Activated naive CD4-positive, alpha-beta T cell treated with anti-CD3 and anti-CD28 coated beads for 36 hours (primary cell): ENCODE results near the gene CALM3. TPM values are rescaled to one million over a fixed set of nuclear protein-coding genes. Genes with fewer than 3 reads are reported as not detected.

Source experiments
- CTCF ChIA-PET: fragments of 350-600 bp; sonication (Branson Sonifier 250); formaldehyde crosslinking; loops from one replicate; lab custom pipeline; 2021; ENCODE audit warnings: antibody characterized with exemption; lab: Charles Lee
- DNase-seq: peaks from one replicate; pipeline ENCODE4 v3.0.0-alpha.2; 2020
- H3K27ac Mint-ChIP-seq: one replicate; pipeline ENCODE4 v1.8.0; 2021; ENCODE audit warnings: mild to moderate bottlenecking, mixed read lengths
- H3K27me3 Mint-ChIP-seq: one replicate; pipeline ENCODE4 v1.8.0; 2021; ENCODE audit warnings: low read depth, mixed read lengths
- H3K36me3 Mint-ChIP-seq: one replicate; pipeline ENCODE4 v1.8.0; 2021; ENCODE audit warnings: low read depth, mixed read lengths
- H3K4me1 Mint-ChIP-seq: one replicate; pipeline ENCODE4 v1.8.0; 2021; ENCODE audit warnings: low read depth, mixed read lengths
- H3K4me3 Mint-ChIP-seq: one replicate; pipeline ENCODE4 v1.8.0; 2021; ENCODE audit warnings: mild to moderate bottlenecking, moderate library complexity, mixed read lengths
- H3K9me3 Mint-ChIP-seq: one replicate; pipeline ENCODE4 v1.8.0; 2021; ENCODE audit warnings: mixed read lengths
- intact Hi-C: fragments of 100-400 bp; cut with micrococcal nuclease; formaldehyde crosslinking; loops from one replicate; pipeline ENCODE4 v1.15.1; 2023
- total RNA-seq, 2 experiments: library from RNA; stranded (reverse); gene quantifications; one replicate each; pipeline ENCODE4 v1.2.3, GENCODE V29; 2021

Gene CALM3
- total RNA-seq, 2 experiments from 2014 or later = 482 to 500 TPM

DNA sequence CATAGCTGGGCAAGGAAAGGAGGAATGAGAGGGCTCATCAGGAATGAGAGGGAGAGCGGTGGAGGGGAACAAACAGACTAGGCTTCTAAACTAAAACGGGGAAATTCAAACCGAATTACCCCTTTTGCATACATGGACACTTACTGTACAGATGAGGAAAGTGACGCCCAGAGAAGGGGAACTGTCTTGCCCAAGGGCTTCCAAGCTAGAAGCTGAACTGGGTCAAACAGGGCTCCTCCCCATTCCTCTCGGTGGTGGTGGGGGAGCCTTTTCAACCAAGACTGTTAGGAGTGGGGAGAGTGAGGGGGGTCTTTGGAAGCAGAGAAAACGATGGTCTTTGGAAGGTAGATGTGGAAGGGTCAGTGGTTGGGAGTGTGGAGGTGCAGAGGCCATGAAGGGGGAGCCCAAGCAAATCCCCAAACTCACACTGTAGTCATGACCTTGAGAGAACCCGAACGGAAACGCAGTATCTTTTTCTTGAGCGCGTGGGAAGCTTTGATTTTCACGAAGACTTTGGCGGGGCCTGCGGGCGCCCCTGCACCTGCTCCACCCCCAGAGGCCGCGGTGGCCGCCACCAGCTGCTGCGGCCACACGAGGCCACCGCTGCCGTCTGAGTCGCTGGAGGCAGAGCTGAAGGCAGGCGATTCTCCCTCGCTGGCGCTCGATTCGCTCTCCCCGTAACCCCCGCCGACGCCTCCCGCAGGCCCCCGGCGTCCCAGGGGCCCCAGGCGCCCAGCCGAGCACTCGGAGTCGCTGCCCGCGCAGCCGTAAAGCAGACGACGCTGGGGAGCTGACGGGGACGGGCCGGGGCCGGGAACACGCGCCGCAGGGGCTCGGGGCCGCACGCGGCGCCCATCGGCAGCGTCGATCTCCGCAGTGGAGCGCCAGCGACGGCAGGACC, 47.2 kb downstream of the CALM3 start:
- intact Hi-C loops = no loop called here
- Mint-ChIP-seq H3K4me1 (peaks cover 7% of the 10 kb centered on the region), H3K9me3 (peaks cover 2% of the 10 kb centered on the region), H3K27me3 (peaks cover 25% of the 10 kb centered on the region), H3K36me3 (peaks cover 5% of the 10 kb centered on the region), H3K4me3 (no peak overlapping the region), H3K27ac (no peak overlapping the region)
- CTCF ChIA-PET = interaction anchor here (0.8 kb wide), 1 partner anchor 11 kb away, joined by 3 read pairs; no protein-coding TSS in a partner anchor
- DNase-seq = no peak

DNA sequence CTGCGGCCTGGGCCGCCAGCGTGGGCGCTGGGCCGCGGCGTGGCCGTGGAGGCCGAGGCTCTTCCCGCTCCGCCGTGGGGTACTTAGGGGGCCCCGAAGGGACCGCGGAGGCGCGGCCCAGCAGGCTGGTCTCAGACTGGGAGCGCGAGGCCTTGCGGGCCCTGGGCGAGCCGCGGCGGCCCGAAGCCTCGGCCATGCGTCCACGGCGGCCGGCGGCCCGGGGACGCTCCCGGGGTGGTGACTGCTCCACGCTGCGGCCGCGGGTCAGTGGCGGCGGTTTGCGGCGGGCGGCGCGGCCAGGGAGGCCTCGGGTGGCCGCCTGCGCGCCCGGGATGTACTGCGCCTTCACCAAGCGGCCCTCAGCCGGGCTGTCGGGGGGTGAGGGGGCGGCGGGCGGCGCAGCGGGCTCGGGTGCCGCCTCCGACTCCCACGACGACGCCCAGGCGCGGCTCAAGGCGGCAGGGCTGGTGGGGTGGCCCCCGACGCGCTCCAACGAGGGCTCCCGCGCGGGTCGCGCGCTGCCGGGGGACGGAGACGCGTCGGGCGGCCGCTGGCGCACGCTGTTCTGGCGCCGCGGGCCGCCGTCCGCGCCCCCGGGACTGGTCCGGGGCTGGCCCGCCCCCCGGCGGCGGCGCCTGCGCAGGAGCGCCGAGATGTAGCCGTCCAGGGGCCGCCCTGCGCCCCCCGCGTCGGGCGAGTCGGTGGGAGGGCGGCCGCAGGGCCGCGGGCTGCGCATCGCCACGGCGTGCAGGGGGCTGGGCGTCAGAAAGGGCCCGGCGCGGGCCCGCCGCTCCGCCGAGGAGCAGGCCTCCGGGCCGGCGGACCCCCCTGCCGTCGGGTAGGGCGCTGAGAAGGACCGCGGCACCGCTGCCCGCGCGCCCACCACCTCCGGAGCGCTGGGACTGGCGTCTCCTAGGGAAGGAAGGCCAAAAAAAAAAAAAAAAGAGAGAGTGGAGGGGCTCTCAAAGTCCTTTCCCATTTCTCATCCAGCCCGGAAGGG, 48.1 kb downstream of the CALM3 start:
- peaks cover 28% of the 10 kb centered on the region for H3K27me3 Mint-ChIP-seq
- CTCF ChIA-PET = interaction anchor here (0.8 kb wide), 1 partner anchor 12 kb away, joined by 3 read pairs; no protein-coding TSS in a partner anchor

DNA sequence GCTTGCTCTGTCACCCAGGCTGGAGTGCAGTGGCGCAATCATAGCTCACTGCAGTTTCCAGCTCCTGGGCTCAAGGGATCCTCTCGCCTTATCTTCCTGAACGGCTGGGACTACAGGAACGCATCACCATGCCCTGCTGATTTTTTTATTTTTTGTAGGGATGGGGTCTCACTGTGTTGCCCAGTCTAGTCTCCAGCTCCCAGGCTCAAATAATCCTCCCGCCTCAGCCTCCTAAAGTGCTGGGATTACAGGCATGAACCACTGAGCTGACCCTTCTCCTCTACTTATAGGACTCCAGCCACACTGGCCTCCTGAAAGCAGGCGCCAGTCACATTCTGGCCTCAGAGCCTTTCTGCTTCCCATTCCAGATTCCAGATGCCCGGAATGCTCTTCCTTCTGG, 49.3 kb downstream of the CALM3 start:
- Mint-ChIP-seq H3K27me3 (peaks cover 28% of the 10 kb centered on the region), H3K27ac (no peak overlapping the region), H3K36me3 (peaks cover 5% of the 10 kb centered on the region), H3K9me3 (peaks cover 2% of the 10 kb centered on the region), H3K4me1 (peaks cover 7% of the 10 kb centered on the region), H3K4me3 (no peak overlapping the region)
- DNase-seq = no peak
- CTCF ChIA-PET = no interaction called here
- intact Hi-C loops = no loop called here

More for the DNA sequence above, 48.1 kb downstream of the CALM3 start:
- Mint-ChIP-seq H3K36me3 (peaks cover 5% of the 10 kb centered on the region), H3K4me1 (peaks cover 7% of the 10 kb centered on the region), H3K4me3 (no peak overlapping the region), H3K9me3 (peaks cover 2% of the 10 kb centered on the region), H3K27ac (no peak overlapping the region)
- no peak for DNase-seq
- intact Hi-C loops = no loop called here

GRCh38 chr19:46654621-46655152, 53.6 kb downstream of the CALM3 start:
- no peak for DNase-seq
- CTCF ChIA-PET = no interaction called here
- H3K27me3 Mint-ChIP-seq = peaks cover 34% of the 10 kb centered on the region
- no peaks in the 10 kb centered on the region for H3K36me3 Mint-ChIP-seq
- H3K9me3 Mint-ChIP-seq = no peaks in the 10 kb centered on the region
- no peak overlapping the region for H3K27ac Mint-ChIP-seq
- H3K4me1 Mint-ChIP-seq = peaks cover 10% of the 10 kb centered on the region
- H3K4me3 Mint-ChIP-seq = no peak overlapping the region
- intact Hi-C loops = no loop called here

- no peak overlapping the region for H3K4me3 Mint-ChIP-seq
- intact Hi-C loops = no loop called here
- no peak overlapping the region for H3K27ac Mint-ChIP-seq
- H3K27me3 Mint-ChIP-seq = peaks cover 23% of the 10 kb centered on the region
- CTCF ChIA-PET = interaction anchor here (0.8 to 1.1 kb wide), 2 partner anchors 35 to 42 kb away, joined by 3 read pairs; no protein-coding TSS in a partner anchor
- no peak for DNase-seq
- no peaks in the 10 kb centered on the region for H3K9me3 Mint-ChIP-seq
- no peaks in the 10 kb centered on the region for H3K36me3 Mint-ChIP-seq
- peaks cover 17% of the 10 kb centered on the region for H3K4me1 Mint-ChIP-seq
These were observed 55.4 kb downstream of the CALM3 start for GRCh38 chr19:46656541-46656940.

- Mint-ChIP-seq H3K4me3 (peak overlapping the region; percentile 70), H3K4me1 (peaks cover 29% of the 10 kb centered on the region), H3K27ac (no peak overlapping the region), H3K27me3 (peaks cover 16% of the 10 kb centered on the region), H3K36me3 (no peaks in the 10 kb centered on the region), H3K9me3 (no peaks in the 10 kb centered on the region)
- DNase-seq = peak; percentile 29
- CTCF ChIA-PET = interaction anchor here (0.6 to 6.0 kb wide), 3 partner anchors 20 to 93 kb away, joined by 3 to 178 read pairs (median 3); no protein-coding TSS in a partner anchor
- intact Hi-C loops = loop anchor here (5.0 kb wide), 1 partner anchor 262 kb away; no protein-coding TSS in a partner anchor
These were observed 58.2 kb downstream of the CALM3 start for GRCh38 chr19:46659151-46660007.

DNA sequence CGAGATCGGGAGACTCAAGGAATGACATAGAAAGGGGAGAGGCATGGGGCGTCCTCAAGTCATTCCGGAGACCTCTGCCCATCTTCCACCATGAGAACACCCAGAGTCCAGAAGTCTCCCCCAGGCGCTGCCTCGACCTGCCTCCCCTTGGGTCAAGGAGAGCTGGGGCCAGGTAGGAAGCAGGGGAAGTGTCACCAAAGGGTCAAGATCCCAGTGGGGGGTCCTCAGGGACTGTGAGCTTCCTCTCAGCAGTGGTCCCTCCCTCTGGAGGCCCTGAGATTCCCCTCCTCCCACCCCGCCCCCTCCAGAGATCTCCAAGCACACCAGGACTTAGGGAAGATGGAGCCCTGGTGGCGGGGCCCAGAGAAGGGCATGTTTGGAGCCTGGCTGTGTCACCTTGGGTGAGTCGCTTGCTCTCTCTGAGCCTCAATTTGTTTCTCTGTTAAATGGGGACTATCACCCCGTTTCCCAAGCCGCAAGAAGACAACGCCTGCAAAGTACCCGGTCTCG, 58.9 kb downstream of the CALM3 start:
- Mint-ChIP-seq H3K4me1 (peaks cover 29% of the 10 kb centered on the region), H3K4me3 (peak overlapping the region; percentile 70), H3K27ac (no peak overlapping the region), H3K27me3 (peaks cover 16% of the 10 kb centered on the region), H3K36me3 (no peaks in the 10 kb centered on the region), H3K9me3 (no peaks in the 10 kb centered on the region)
- peak; percentile 13 for DNase-seq
- CTCF ChIA-PET = interaction anchor here (6.0 kb wide), 1 partner anchor 45 kb away, joined by 178 read pairs; no protein-coding TSS in a partner anchor
- intact Hi-C loops = loop anchor here (5.0 kb wide), 1 partner anchor 263 kb away; no protein-coding TSS in a partner anchor

Other genes starting within 250 kb of the CALM3 start
- not detected for gene CCDC8, start 187.8 kb upstream of the CALM3 start, total RNA-seq
- not detected for gene PNMA8C, start 172.4 kb upstream of the CALM3 start, total RNA-seq
- gene PNMA8A, start 129.8 kb upstream of the CALM3 start, total RNA-seq = 1 to 10 TPM; 1.1 to 1.5 TPM
- under 1 TPM; 0.35 to 0.52 TPM for gene PNMA8B, start 105.5 kb upstream of the CALM3 start, total RNA-seq
- gene PTGIR, start 23.8 kb downstream of the CALM3 start, total RNA-seq = 10 to 100 TPM; 16.3 to 17.2 TPM
- gene GNG8, start 34.9 kb downstream of the CALM3 start, total RNA-seq = 1 to 10 TPM; 7.1 to 8.1 TPM
- gene DACT3, start 59.9 kb downstream of the CALM3 start, total RNA-seq = 1 to 10 TPM; 2.4 to 3.0 TPM
- 10 to 100 TPM; 62.2 to 62.3 TPM for gene PRKD2, start 115.8 kb downstream of the CALM3 start, total RNA-seq
- gene FKRP, start 144.7 kb downstream of the CALM3 start, total RNA-seq = 1 to 10 TPM; 8.8 to 9.0 TPM
- gene STRN4, start 145.1 kb downstream of the CALM3 start, total RNA-seq = 10 to 100 TPM; 59.2 to 63.2 TPM
- 100 to 1,000 TPM; 139 TPM for gene SLC1A5, start 187.3 kb downstream of the CALM3 start, total RNA-seq
- 100 to 1,000 TPM; 112 to 118 TPM for gene AP2S1, start 249.5 kb downstream of the CALM3 start, total RNA-seq